Measurements from ENCODE around the gene HNF4A.

The HNF4A gene

GRCh38 chr20:44423480-44423879, 68.0 kb downstream of the HNF4A start:
- DNase-seq, result no peak

- DNase-seq, result no peak
Measured at GRCh38 chr20:44424039-44424495, 68.6 kb downstream of the HNF4A start.

- no peak for DNase-seq
Measured at GRCh38 chr20:44425923-44426322, 70.4 kb downstream of the HNF4A start.

- no peak for DNase-seq
Measured at GRCh38 chr20:44426879-44427790, 71.6 kb downstream of the HNF4A start.

GRCh38 chr20:44427804-44428173, 72.3 kb downstream of the HNF4A start:
- DNase-seq, result no peak

GRCh38 chr20:44428174-44429016, 72.9 kb downstream of the HNF4A start:
- no peak for DNase-seq

- DNase-seq, result no peak
Measured at GRCh38 chr20:44429017-44429339, 73.5 kb downstream of the HNF4A start.

GRCh38 chr20:44429419-44430269, 74.1 kb downstream of the HNF4A start:
- no peak for DNase-seq

GRCh38 chr20:44430270-44431065, 75.0 kb downstream of the HNF4A start:
- DNase-seq, result no peak

GRCh38 chr20:44431118-44431501, 75.6 kb downstream of the HNF4A start:
- no peak for DNase-seq

GRCh38 chr20:44431502-44432234, 76.2 kb downstream of the HNF4A start:
- DNase-seq, result no peak

GRCh38 chr20:44432618-44433577, 77.4 kb downstream of the HNF4A start:
- no peak for DNase-seq

- no peak for DNase-seq
Measured at GRCh38 chr20:44433751-44434538, 78.4 kb downstream of the HNF4A start.

GRCh38 chr20:44435630-44436335, 80.3 kb downstream of the HNF4A start:
- no peak for DNase-seq

- DNase-seq, result no peak
Measured at GRCh38 chr20:44436393-44436792, 80.9 kb downstream of the HNF4A start.

- DNase-seq, result no peak
Measured at GRCh38 chr20:44437497-44437896, 82.0 kb downstream of the HNF4A start.

- no peak for DNase-seq
Measured at GRCh38 chr20:44438782-44439181, 83.3 kb downstream of the HNF4A start.

Data from nucleus accumbens (tissue), 56 donors.